SK-N-SH (cell line): ENCODE results near the gene SRSF10. TPM values are rescaled to one million over a fixed set of nuclear protein-coding genes. Genes with fewer than 3 reads are reported as not detected.

Experiments used
- CTCF ChIA-PET: fragments of 300-600, 350-600 bp; formaldehyde crosslinking; extraction: SDS; loops from one replicate; lab custom pipeline; 2021; lab: Yijun Ruan, JAX
- POLR2A ChIA-PET: fragments of 350-600 bp; sonication (Branson Sonifier 250); formaldehyde crosslinking; extraction: SDS; loops from one replicate; lab custom pipeline; 2020; ENCODE audit warnings: antibody characterized with exemption, inconsistent platforms; lab: Yijun Ruan, JAX
- DNase-seq: peaks from one replicate; pipeline ENCODE4 v3.0.0; 2012
- H2AFZ ChIP-seq: fragments of 200-600 bp; sonication (generic); 2 replicates; pipeline ENCODE4 v1.8.1; 2016; ENCODE audit warnings: antibody characterized with exemption, mild to moderate bottlenecking, low read depth
- H3F3A ChIP-seq: fragments of 200-600 bp; sonication (generic); replicated peaks from 2 replicates; pipeline ENCODE3; 2016; ENCODE audit warnings: antibody characterized with exemption, mild to moderate bottlenecking; ENCODE audit not compliant: insufficient read depth
- H3K27ac ChIP-seq, 2 experiments: fragments of 200-500 bp in 1 of 2; fragments of 200-600 bp in 1 of 2; sonication (Bioruptor generic) in 1 of 2; sonication (generic), shearing (Covaris generic) in 1 of 2; 2 replicates each; pipeline versions ENCODE4 v1.5.1 to v1.6.1; 2014 to 2016; ENCODE audit warnings: low read depth in 2 of 2, inconsistent platforms in 1 of 2, low read length in 1 of 2, mild to moderate bottlenecking in 1 of 2, mixed read lengths in 1 of 2
- H3K27me3 ChIP-seq: fragments of 200-600 bp; sonication (generic), shearing (Covaris generic); 2 replicates; pipeline ENCODE4 v1.6.1; 2016; ENCODE audit warnings: mixed run types; ENCODE audit not compliant: insufficient read depth
- H3K36me3 ChIP-seq, 2 experiments: fragments of 200-500 bp in 1 of 2; fragments of 200-600 bp in 1 of 2; sonication (Bioruptor generic) in 1 of 2; sonication (generic) in 1 of 2; replicated peaks in 1 of 2; 2 replicates each; pipeline versions ENCODE3 to v1.5.1; 2014 to 2016; ENCODE audit warnings: low read length in 1 of 2, mild to moderate bottlenecking in 1 of 2; ENCODE audit not compliant: insufficient read depth in 2 of 2, control insufficient read depth in 1 of 2
- H3K4me1 ChIP-seq, 2 experiments: fragments of 200-500 bp in 1 of 2; fragments of 200-600 bp in 1 of 2; sonication (Bioruptor generic) in 1 of 2; sonication (generic), shearing (Covaris generic) in 1 of 2; 2 replicates each; pipeline versions ENCODE4 v1.5.1 to v1.6.1; 2014 to 2016; ENCODE audit warnings: low read depth in 1 of 2, low read length in 1 of 2, mixed run types in 1 of 2; ENCODE audit not compliant: insufficient read depth in 2 of 2, control insufficient read depth in 1 of 2
- H3K4me2 ChIP-seq: fragments of 200-600 bp; sonication (generic), shearing (Covaris generic); 2 replicates; pipeline ENCODE4 v1.6.1; 2017; ENCODE audit warnings: mixed run types
- H3K4me3 ChIP-seq, 2 experiments: fragments of 200-500 bp in 1 of 2; fragments of 200-600 bp in 1 of 2; sonication (Bioruptor generic) in 1 of 2; sonication (generic), shearing (Covaris generic) in 1 of 2; 2 replicates each; pipeline versions ENCODE4 v1.5.1 to v1.8.1; 2014 to 2016; ENCODE audit warnings: low read depth in 2 of 2, inconsistent platforms in 1 of 2, low read length in 1 of 2, mild to moderate bottlenecking in 1 of 2, mixed read lengths in 1 of 2, moderate library complexity in 1 of 2
- H3K79me2 ChIP-seq: fragments of 200-600 bp; sonication (generic); 2 replicates; pipeline ENCODE4 v1.8.1; 2017; ENCODE audit warnings: mild to moderate bottlenecking; ENCODE audit not compliant: insufficient read depth
- H3K9ac ChIP-seq: fragments of 200-600 bp; sonication (generic); 2 replicates; pipeline ENCODE4 v1.6.1; 2017; ENCODE audit warnings: mixed run types
- H3K9me2 ChIP-seq: fragments of 200-600 bp; sonication (generic); 2 replicates; pipeline ENCODE4 v1.6.1; 2017; ENCODE audit warnings: mixed run types
- H3K9me3 ChIP-seq: fragments of 200-600 bp; sonication (generic); 2 replicates; pipeline ENCODE4 v1.6.1; 2017; ENCODE audit warnings: mixed run types, mild to moderate bottlenecking, moderate library complexity
- H4K20me1 ChIP-seq: fragments of 200-600 bp; sonication (generic); 2 replicates; pipeline ENCODE4 v1.6.1; 2017; ENCODE audit warnings: mild to moderate bottlenecking, mixed run types; ENCODE audit not compliant: insufficient read depth
- CTCF ChIP-seq: fragments of 200-600 bp; sonication (generic); IDR thresholded peaks from 2 replicates; pipeline ENCODE4 v1.6.1; 2017; ENCODE audit warnings: antibody characterized with exemption, mild to moderate bottlenecking, moderate library complexity
- ELF1 ChIP-seq: IDR thresholded peaks from 2 replicates; pipeline ENCODE4 v1.4.0; 2012
- EZH2phosphoT487 ChIP-seq: fragments of 200-600 bp; sonication (generic); IDR thresholded peaks from 2 replicates; pipeline ENCODE4 v1.6.1; 2017; ENCODE audit warnings: low read depth, mixed run types, mild to moderate bottlenecking, antibody characterized with exemption, moderate library complexity, borderline replicate concordance
- FOSL2 ChIP-seq: IDR thresholded peaks from 2 replicates; pipeline ENCODE4 v1.4.0; 2012; ENCODE audit warnings: low read depth, mild to moderate bottlenecking, moderate library complexity, borderline replicate concordance
- GABPA ChIP-seq: IDR thresholded peaks from 2 replicates; pipeline ENCODE4 v1.4.0; 2012; ENCODE audit warnings: low read depth, mild to moderate bottlenecking
- GATA2 ChIP-seq: sonication (generic); formaldehyde crosslinking; IDR thresholded peaks from 2 replicates; pipeline ENCODE4 v1.5.0; 2020; ENCODE audit warnings: mild to moderate bottlenecking, missing genetic modification reagents
- JUND ChIP-seq: IDR thresholded peaks from 2 replicates; pipeline ENCODE4 v1.4.0; 2012
- MEF2A ChIP-seq: IDR thresholded peaks from 2 replicates; pipeline ENCODE4 v1.4.0; 2012; ENCODE audit warnings: low read depth, borderline replicate concordance
- NRF1 ChIP-seq: IDR thresholded peaks from 2 replicates; pipeline ENCODE4 v1.6.1; 2012; ENCODE audit warnings: low read depth, mild to moderate bottlenecking, low read length
- RAD21 ChIP-seq: IDR thresholded peaks from 2 replicates; pipeline ENCODE4 v1.6.1; 2012; ENCODE audit warnings: mild to moderate bottlenecking, low read length
- RXRA ChIP-seq: IDR thresholded peaks from 2 replicates; pipeline ENCODE4 v1.4.0; 2012; ENCODE audit warnings: low read depth, mild to moderate bottlenecking, borderline replicate concordance
- SIN3A ChIP-seq: IDR thresholded peaks from 2 replicates; pipeline ENCODE4 v1.6.1; 2012; ENCODE audit warnings: low read depth, mild to moderate bottlenecking, low read length, moderate library complexity, borderline replicate concordance
- SMC3 ChIP-seq: IDR thresholded peaks from 2 replicates; pipeline ENCODE4 v1.6.1; 2012; ENCODE audit warnings: low read depth, low read length, improper control_type of control experiment
- TAF1 ChIP-seq: IDR thresholded peaks from 2 replicates; pipeline ENCODE4 v1.6.1; 2012; ENCODE audit warnings: low read depth, mild to moderate bottlenecking, low read length, moderate library complexity, borderline replicate concordance
- TEAD4 ChIP-seq: IDR thresholded peaks from 2 replicates; pipeline ENCODE4 v1.4.0; 2012; ENCODE audit warnings: mild to moderate bottlenecking, borderline replicate concordance; ENCODE audit not compliant: insufficient read depth
- USF1 ChIP-seq: IDR thresholded peaks from 2 replicates; pipeline ENCODE4 v1.4.0; 2012; ENCODE audit warnings: low read depth, borderline replicate concordance
- whole genome bisulfite sequencing: methylation state at CpG from one replicate; pipeline ENCODE4 v1.1.6; 2017; ENCODE audit warnings: low lambda C conversion rate; 5-methylcytosine and 5-hydroxymethylcytosine counted together
- polyA plus RNA-seq, 3 experiments: library from polyadenylated mRNA; depleted of rRNA; stranded (reverse); fragments of >200 nt; gene quantifications; 2 replicates each; pipeline ENCODE4 v1.2.3, GENCODE V29; 2012
- TF ChIP-seq, protein P1 (sequence below): IDR thresholded peaks from 2 replicates; pipeline ENCODE4 v1.6.1; 2012; ENCODE audit warnings: mild to moderate bottlenecking, low read depth, low read length, moderate library complexity
- TF ChIP-seq, protein P2 (sequence below): IDR thresholded peaks from 2 replicates; pipeline ENCODE4 v1.4.0; 2012; ENCODE audit warnings: low read depth, borderline replicate concordance

Gene SRSF10
- polyA plus RNA-seq, 1 of the 3 experiments (the other 2 are of a cell fraction), result 79.8 TPM

GRCh38 chr1:23997812-23998211, 17.7 kb upstream of the SRSF10 start:
- CTCF ChIA-PET, result no interaction called here
- Histone ChIP-seq H3K27me3 (no peaks in the 10 kb centered on the region), H4K20me1 (no peaks in the 10 kb centered on the region), H3K36me3 (no peaks in the 10 kb centered on the region), H3K79me2 (no peaks in the 10 kb centered on the region), H3K4me2 (no peak overlapping the region), H3K9ac (no peak overlapping the region), H3K9me2 (no peaks in the 10 kb centered on the region), H3K27ac (no peak overlapping the region), H2AFZ (no peak overlapping the region), H3K4me3 (no peak overlapping the region), H3K9me3 (no peaks in the 10 kb centered on the region), H3K4me1 (no peaks in the 10 kb centered on the region; a peak in 1 of 4 replicates), H3F3A (peaks cover 5% of the 10 kb centered on the region)
- DNase-seq, result no peak
- POLR2A ChIA-PET, result no interaction called here
- 65% methylated on average over 1 of the region's 1 CpG for WGBS
- TF ChIP-seq NRF1, result no peak
- no peak for TF ChIP-seq USF1
- TF ChIP-seq GATA2 (CRISPR knock-in tag), result no peak
- no peak for TF ChIP-seq TEAD4
- no peak for TF ChIP-seq SIN3A
- no peak for TF ChIP-seq ELF1
- no peak for TF ChIP-seq GABPA
- no peak for TF ChIP-seq JUND
- no peak for TF ChIP-seq MEF2A
- TF ChIP-seq CTCF, result no peak
- TF ChIP-seq, protein P1, sequence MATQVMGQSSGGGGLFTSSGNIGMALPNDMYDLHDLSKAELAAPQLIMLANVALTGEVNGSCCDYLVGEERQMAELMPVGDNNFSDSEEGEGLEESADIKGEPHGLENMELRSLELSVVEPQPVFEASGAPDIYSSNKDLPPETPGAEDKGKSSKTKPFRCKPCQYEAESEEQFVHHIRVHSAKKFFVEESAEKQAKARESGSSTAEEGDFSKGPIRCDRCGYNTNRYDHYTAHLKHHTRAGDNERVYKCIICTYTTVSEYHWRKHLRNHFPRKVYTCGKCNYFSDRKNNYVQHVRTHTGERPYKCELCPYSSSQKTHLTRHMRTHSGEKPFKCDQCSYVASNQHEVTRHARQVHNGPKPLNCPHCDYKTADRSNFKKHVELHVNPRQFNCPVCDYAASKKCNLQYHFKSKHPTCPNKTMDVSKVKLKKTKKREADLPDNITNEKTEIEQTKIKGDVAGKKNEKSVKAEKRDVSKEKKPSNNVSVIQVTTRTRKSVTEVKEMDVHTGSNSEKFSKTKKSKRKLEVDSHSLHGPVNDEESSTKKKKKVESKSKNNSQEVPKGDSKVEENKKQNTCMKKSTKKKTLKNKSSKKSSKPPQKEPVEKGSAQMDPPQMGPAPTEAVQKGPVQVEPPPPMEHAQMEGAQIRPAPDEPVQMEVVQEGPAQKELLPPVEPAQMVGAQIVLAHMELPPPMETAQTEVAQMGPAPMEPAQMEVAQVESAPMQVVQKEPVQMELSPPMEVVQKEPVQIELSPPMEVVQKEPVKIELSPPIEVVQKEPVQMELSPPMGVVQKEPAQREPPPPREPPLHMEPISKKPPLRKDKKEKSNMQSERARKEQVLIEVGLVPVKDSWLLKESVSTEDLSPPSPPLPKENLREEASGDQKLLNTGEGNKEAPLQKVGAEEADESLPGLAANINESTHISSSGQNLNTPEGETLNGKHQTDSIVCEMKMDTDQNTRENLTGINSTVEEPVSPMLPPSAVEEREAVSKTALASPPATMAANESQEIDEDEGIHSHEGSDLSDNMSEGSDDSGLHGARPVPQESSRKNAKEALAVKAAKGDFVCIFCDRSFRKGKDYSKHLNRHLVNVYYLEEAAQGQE, result no peak
- TF ChIP-seq, protein P2, sequence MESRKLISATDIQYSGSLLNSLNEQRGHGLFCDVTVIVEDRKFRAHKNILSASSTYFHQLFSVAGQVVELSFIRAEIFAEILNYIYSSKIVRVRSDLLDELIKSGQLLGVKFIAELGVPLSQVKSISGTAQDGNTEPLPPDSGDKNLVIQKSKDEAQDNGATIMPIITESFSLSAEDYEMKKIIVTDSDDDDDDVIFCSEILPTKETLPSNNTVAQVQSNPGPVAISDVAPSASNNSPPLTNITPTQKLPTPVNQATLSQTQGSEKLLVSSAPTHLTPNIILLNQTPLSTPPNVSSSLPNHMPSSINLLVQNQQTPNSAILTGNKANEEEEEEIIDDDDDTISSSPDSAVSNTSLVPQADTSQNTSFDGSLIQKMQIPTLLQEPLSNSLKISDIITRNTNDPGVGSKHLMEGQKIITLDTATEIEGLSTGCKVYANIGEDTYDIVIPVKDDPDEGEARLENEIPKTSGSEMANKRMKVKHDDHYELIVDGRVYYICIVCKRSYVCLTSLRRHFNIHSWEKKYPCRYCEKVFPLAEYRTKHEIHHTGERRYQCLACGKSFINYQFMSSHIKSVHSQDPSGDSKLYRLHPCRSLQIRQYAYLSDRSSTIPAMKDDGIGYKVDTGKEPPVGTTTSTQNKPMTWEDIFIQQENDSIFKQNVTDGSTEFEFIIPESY, result no peak
- TF ChIP-seq SMC3, result no peak
- TF ChIP-seq TAF1, result no peak
- no peak for TF ChIP-seq FOSL2
- TF ChIP-seq RAD21, result no peak
- TF ChIP-seq EZH2phosphoT487, result no peak
- no peak for TF ChIP-seq RXRA
